PC-3 (cell line): ENCODE measurements around the gene CYP2A7. TPM values are rescaled to one million over a fixed set of nuclear protein-coding genes. Genes with fewer than 3 reads are reported as not detected.
A peak's percentile ranks its signal among the peaks of the same experiment; 100 is the strongest.
"Not testable (repeated sequence)": the region's sequence is repeated elsewhere in the genome, so short reads cannot be mapped to it uniquely, and the experiment has no call there.

Experiments used
- ATAC-seq: fragments of 200-7000 bp; cut with Tn5 transposase; 2 replicates; pipeline ENCODE4 v1.9.1; 2020; ENCODE audit warnings: mild to moderate bottlenecking, moderate library complexity
- BruUV-seq: library from RNA; stranded (reverse); fragments of 400-500 nt; replicated peaks from 2 replicates; lab custom pipeline; 2021; lab: Mats Ljungman, UMichigan
- CTCF ChIA-PET: fragments of 300-600 bp; sonication (Branson Sonifier 250); formaldehyde crosslinking; loops from one replicate; lab custom pipeline; 2022; ENCODE audit warnings: antibody characterized with exemption; lab: Charles Lee
- POLR2A ChIA-PET: fragments of 300-600 bp; sonication (Branson Sonifier 250); formaldehyde crosslinking; loops from one replicate; lab custom pipeline; 2022; ENCODE audit warnings: antibody characterized with exemption; ENCODE audit not compliant: unreplicated experiment; lab: Charles Lee
- DNase-seq: peaks from one replicate; pipeline ENCODE4 v3.0.0-alpha.2; 2015
- H2AFZ ChIP-seq: fragments of 300-600 bp; sonication (generic); 2 replicates; pipeline ENCODE4 v1.6.0; 2016; ENCODE audit warnings: antibody characterized with exemption, low read length
- H3F3A ChIP-seq: fragments of 300-600 bp; sonication (generic); one replicate; pipeline ENCODE4 v1.6.0; 2017; ENCODE audit warnings: antibody characterized with exemption, low read length, control low read depth, mild to moderate bottlenecking; ENCODE audit not compliant: unreplicated experiment
- H3K27ac ChIP-seq: fragments of 300-600 bp; sonication (generic); 2 replicates; pipeline ENCODE4 v1.5.1; 2016; ENCODE audit warnings: mild to moderate bottlenecking, low read length
- H3K27me3 ChIP-seq: fragments of 300-600 bp; sonication (generic); 2 replicates; pipeline ENCODE4 v1.6.1; 2016; ENCODE audit warnings: low read length, mixed read lengths
- H3K36me3 ChIP-seq: fragments of 300-600 bp; sonication (generic); 2 replicates; pipeline ENCODE4 v1.6.1; 2016; ENCODE audit warnings: low read depth, mixed run types, low read length, mixed read lengths
- H3K4me1 ChIP-seq: fragments of 300-600 bp; sonication (generic); 2 replicates; pipeline ENCODE4 v1.5.1; 2016; ENCODE audit warnings: low read length; ENCODE audit not compliant: insufficient read depth
- H3K4me2 ChIP-seq: fragments of 300-600 bp; sonication (generic); 2 replicates; pipeline ENCODE4 v1.6.0; 2016; ENCODE audit warnings: low read length
- H3K4me3 ChIP-seq: fragments of 300-600 bp; sonication (generic); 2 replicates; pipeline ENCODE4 v1.5.1; 2016; ENCODE audit warnings: mild to moderate bottlenecking, low read length, mixed read lengths
- H3K79me2 ChIP-seq: fragments of 300-600 bp; sonication (generic); 2 replicates; pipeline ENCODE4 v1.6.1; 2017; ENCODE audit warnings: low read length, mixed read lengths
- H3K9ac ChIP-seq: fragments of 300-600 bp; sonication (generic); 2 replicates; pipeline ENCODE4 v1.6.0; 2016; ENCODE audit warnings: mild to moderate bottlenecking, low read length
- H3K9me2 ChIP-seq: fragments of 300-600 bp; sonication (generic); replicated peaks from 2 replicates; pipeline ENCODE4 v1.6.1; 2016; ENCODE audit warnings: mixed run types, low read length, mixed read lengths
- H3K9me3 ChIP-seq: fragments of 300-600 bp; sonication (generic); 2 replicates; pipeline ENCODE4 v1.6.1; 2016; ENCODE audit warnings: low read length, mixed read lengths
- H4K20me1 ChIP-seq: fragments of 300-600 bp; sonication (generic); 2 replicates; pipeline ENCODE4 v1.6.1; 2016; ENCODE audit warnings: low read length, mixed read lengths
- CTCF ChIP-seq: fragments of 300-600 bp; sonication (generic); conservative IDR thresholded peaks from 2 replicates; pipeline ENCODE4 v1.5.1; 2017; ENCODE audit warnings: antibody characterized with exemption, low read depth, mild to moderate bottlenecking, low read length
- EZH2 ChIP-seq: fragments of 300-600 bp; sonication (generic); IDR thresholded peaks from one replicate; pipeline ENCODE4 v1.6.1; 2017; ENCODE audit warnings: antibody characterized with exemption, mild to moderate bottlenecking, low read length; ENCODE audit not compliant: unreplicated experiment
- EZH2phosphoT487 ChIP-seq: fragments of 300-600 bp; sonication (generic); IDR thresholded peaks from 2 replicates; pipeline ENCODE4 v1.6.1; 2018; ENCODE audit warnings: mild to moderate bottlenecking, antibody characterized with exemption, low read length, borderline replicate concordance
- intact Hi-C: fragments of 100-400 bp; cut with micrococcal nuclease; formaldehyde crosslinking; loops from 2 replicates; pipeline ENCODE4 v1.9.0; 2023
- total RNA-seq: library from RNA; depleted of rRNA; stranded (reverse); fragments of >200 nt; gene quantifications from 2 replicates; pipeline ENCODE4 v1.2.3, GENCODE V29; 2014

The CYP2A7 gene
- total RNA-seq, 1 experiment from 2014 or later, result not detected

GRCh38 chr19:40921005-40921897 lies 39.2 kb upstream of the CYP2A7 start:
- ChIA-PET CTCF (interaction anchor here (0.6 kb wide), 3 partner anchors 72 to 500 kb away, joined by 3 read pairs; no protein-coding TSS in a partner anchor), POLR2A (no interaction called here)
- Histone ChIP-seq H2AFZ (no peak overlapping the region), H3K4me2 (peak overlapping the region; percentile 56), H3K4me1 (peaks cover 28% of the 10 kb centered on the region), H3K4me3 (no peak overlapping the region), H3K9me2 (no peaks in the 10 kb centered on the region), H3K36me3 (no peaks in the 10 kb centered on the region), H3F3A (no peaks in the 10 kb centered on the region), H3K9me3 (no peaks in the 10 kb centered on the region), H3K27ac (peak overlapping the region; percentile 77), H4K20me1 (no peaks in the 10 kb centered on the region), H3K27me3 (no peaks in the 10 kb centered on the region), H3K79me2 (no peaks in the 10 kb centered on the region), H3K9ac (no peak overlapping the region; the same call in 1 of the 2 replicates)
- DNase-seq, result peak; percentile 95
- intact Hi-C loops, result loop anchor here (5.0 kb wide), 1 partner anchor 89 kb away; no protein-coding TSS in a partner anchor
- TF ChIP-seq EZH2phosphoT487 (peak; percentile 51; the same call in 1 of the 2 replicates), EZH2 (no peak), CTCF (no peak)
- peak; percentile 85 for ATAC-seq
- no TSS peak for BruUV-seq

GRCh38 chr19:40920300-40921004 lies 38.4 kb upstream of the CYP2A7 start:
- Histone ChIP-seq H3K4me1 (peaks cover 28% of the 10 kb centered on the region), H3K27ac (peak overlapping the region; percentile 77), H4K20me1 (no peaks in the 10 kb centered on the region), H2AFZ (no peak overlapping the region), H3K79me2 (no peaks in the 10 kb centered on the region), H3K36me3 (no peaks in the 10 kb centered on the region), H3K4me2 (no peak overlapping the region), H3K9ac (no peak overlapping the region), H3K9me2 (no peaks in the 10 kb centered on the region), H3K9me3 (no peaks in the 10 kb centered on the region), H3K4me3 (no peak overlapping the region), H3K27me3 (no peaks in the 10 kb centered on the region), H3F3A (no peaks in the 10 kb centered on the region)
- ATAC-seq (no peak), DNase-seq (no peak)
- ChIA-PET CTCF (interaction anchor here (0.6 kb wide), 3 partner anchors 71 to 500 kb away, joined by 3 read pairs; no protein-coding TSS in a partner anchor), POLR2A (no interaction called here)
- intact Hi-C loops, result loop anchor here (5.0 kb wide), 1 partner anchor 88 kb away; no protein-coding TSS in a partner anchor
- TF ChIP-seq CTCF (no peak), EZH2phosphoT487 (no peak), EZH2 (no peak)
- BruUV-seq, result no TSS peak

- not testable (repeated sequence) for ATAC-seq
These were observed 37.7 kb upstream of the CYP2A7 start for GRCh38 chr19:40919530-40920299.

GRCh38 chr19:40918303-40918702 lies 36.3 kb upstream of the CYP2A7 start:
- H3K27ac ChIP-seq, H3K9me3 ChIP-seq, H3K4me2 ChIP-seq, H3K27me3 ChIP-seq, intact Hi-C loops, CTCF ChIA-PET, H3F3A ChIP-seq, H3K36me3 ChIP-seq, BruUV-seq, H3K9ac ChIP-seq, H4K20me1 ChIP-seq, H3K9me2 ChIP-seq, POLR2A ChIA-PET, H3K4me3 ChIP-seq, H3K79me2 ChIP-seq, DNase-seq, ATAC-seq, H2AFZ ChIP-seq: not testable (repeated sequence)
- H3K4me1 ChIP-seq, result peaks cover 17% of the 10 kb centered on the region

More at GRCh38 chr19:40919530-40920299, 37.7 kb upstream of the CYP2A7 start:
- H3K9ac ChIP-seq, H3K9me2 ChIP-seq, H3K9me3 ChIP-seq, H2AFZ ChIP-seq, H4K20me1 ChIP-seq, CTCF ChIA-PET, BruUV-seq, H3K36me3 ChIP-seq, H3K27me3 ChIP-seq, H3K4me3 ChIP-seq, H3K27ac ChIP-seq, DNase-seq, H3F3A ChIP-seq, H3K79me2 ChIP-seq, H3K4me2 ChIP-seq: not testable (repeated sequence)
- H3K4me1 ChIP-seq, result peaks cover 26% of the 10 kb centered on the region
- intact Hi-C loops, result loop anchor here (5.0 kb wide), 1 partner anchor 87 kb away; no protein-coding TSS in a partner anchor
- POLR2A ChIA-PET, result interaction anchor here (0.7 kb wide), 1 partner anchor 63 kb away, joined by 3 read pairs; no protein-coding TSS in a partner anchor
